Measurements from ENCODE around the gene APOBEC3C.

DNA sequence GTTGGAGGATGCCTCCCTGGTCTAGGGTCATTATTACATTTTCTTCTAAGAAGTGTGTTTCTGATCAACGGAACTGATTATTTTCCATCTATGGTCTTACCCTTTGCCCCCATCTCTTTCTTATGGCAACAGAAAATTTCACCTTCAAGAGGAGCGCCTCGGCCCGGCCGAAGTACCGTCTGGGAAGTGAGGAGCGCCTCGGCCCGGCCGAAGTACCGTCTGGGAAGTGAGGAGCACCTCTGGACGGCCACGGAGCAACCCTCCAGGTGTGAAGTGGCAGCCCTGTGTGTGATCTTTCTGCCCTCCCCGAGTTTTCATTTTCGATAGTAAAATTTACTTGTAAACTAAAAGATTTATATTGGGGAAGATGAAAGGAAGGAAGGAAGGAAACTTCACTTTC, 3.1 kb upstream of the APOBEC3C start:
- TF ChIP-seq CTCF (IDR thresholded peaks at IDR 0.05; ENCODE audit: low read depth, low read length, poor library complexity, severe bottlenecking) (no peak), EZH2phosphoT487 (IDR thresholded peaks at IDR 0.05; ENCODE audit: borderline replicate concordance, low read length) (no peak)

All from DOHH2 (cell line).